ENCODE measurements around the gene UROC1.

UROC1 gene

DNA sequence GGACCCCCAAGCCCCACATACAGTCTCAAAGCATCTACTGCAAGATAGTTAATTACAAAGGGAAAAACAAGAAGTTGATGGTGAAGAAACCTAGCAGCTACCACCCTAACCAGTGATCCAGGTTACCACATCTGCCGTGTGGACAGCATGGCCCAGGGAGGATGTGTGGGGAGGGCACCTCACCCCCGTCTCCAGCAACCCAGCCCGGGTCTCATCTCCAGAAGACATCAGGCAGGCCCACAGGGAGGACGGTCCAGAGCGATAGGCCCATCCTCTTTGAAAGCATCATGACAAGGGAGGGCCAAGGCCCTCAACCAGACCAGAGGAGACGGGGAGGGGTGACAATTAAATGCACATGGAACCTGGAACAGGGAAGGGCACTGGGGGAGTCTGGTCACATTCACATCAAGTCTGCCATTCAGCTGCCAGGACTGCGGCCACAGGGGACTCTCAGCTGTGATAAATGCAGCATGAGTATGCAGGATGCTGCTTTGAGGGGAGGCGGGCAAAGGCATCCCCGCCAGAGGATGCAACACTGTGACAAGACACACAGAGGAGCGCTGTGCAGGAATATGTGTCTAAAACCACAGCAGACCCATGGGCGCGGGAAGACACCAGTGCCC lies 60.7 kb downstream of the UROC1 start:
- no peak for DNase-seq

DNA sequence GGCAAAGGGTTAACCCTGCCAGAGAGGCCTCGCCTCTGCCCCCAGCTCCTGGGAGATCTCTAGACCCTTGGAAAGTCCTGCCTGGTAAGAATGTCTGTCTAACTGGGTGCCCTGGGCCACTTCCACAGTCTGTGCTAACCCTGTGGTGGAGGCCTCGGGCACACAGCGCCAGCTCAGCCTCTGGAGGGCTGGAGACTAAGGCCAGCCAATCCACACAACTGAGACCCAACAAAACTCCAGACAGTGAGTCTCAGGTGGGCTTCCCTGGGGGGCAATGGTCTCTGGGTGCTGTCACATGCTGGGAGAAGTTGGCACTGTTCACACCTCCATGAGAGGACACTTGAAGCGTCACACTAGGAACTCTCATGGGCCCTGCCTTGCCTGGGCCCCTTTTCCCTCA lies 61.4 kb downstream of the UROC1 start:
- DNase-seq = no peak

DNA sequence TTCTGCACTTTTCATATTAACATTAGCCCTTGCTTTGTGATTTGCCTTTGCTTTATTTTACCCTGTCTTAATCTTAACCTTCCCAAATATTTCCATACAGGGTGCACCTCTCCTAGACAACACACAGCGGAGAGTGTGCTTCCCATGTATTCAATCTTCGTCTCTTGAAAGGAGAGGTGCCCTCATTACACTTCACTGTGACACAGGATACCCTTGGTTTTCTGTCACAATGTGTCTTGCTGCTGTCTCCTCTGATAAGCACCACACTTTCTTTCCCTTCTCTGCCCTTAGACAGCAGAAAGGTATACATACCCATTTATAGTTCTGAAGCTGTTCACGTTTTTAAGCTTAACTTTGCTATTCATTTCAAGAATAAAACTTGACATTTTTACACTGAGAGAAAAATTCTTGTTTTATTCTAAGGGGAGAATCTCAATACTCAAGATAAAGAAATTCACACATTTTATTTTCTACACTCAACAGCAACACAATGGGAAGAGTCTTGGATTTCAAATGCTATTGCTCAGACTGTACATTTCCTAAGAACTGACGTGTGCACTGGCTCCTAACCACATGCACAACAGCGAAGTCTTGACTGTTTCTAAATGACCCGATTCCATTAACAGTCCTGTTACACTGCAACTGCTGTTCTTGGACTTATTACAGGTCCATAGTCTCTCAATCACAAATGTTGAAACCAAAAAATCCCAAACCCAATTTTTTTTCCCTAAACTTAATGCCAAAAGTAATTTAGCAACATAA lies 63.0 kb downstream of the UROC1 start:
- DNase-seq = no peak

DNA sequence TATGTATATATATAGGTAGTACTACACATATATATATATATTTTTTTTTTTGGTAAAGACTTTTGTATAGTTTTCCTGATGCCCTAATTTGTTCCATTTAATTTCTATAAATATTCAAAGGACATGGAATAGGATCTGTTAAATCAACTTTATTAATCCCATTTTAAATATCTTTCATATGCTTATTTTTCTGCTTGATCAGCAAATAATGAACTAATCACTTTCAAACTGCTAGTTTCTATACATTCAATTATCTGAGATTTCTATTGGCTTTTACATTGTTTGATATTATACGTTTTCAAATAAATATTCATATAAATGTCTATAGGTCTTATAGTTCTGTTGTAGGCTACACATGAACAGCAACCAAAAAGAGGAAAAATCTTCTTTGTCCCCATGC lies 63.5 kb downstream of the UROC1 start:
- no peak for DNase-seq

DNA sequence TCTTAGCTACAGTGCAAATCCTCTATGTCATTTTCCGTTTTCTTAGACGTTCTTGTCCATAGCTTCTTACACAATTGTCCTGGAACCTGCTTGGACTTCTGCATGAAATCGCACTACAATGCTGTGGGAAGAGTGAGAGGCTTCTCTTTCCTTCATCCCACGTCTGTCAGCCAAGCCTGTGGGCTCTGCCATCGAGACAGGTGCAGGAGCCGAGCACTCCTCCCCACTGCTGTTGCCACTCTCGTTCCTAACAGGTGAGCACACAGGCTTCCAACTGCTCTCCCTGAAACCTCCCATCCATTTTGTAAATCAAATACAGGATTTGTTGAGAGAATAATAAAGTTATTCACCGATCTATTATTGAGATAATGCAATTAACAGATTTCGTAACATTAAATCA lies 65.4 kb downstream of the UROC1 start:
- DNase-seq = no peak

DNA sequence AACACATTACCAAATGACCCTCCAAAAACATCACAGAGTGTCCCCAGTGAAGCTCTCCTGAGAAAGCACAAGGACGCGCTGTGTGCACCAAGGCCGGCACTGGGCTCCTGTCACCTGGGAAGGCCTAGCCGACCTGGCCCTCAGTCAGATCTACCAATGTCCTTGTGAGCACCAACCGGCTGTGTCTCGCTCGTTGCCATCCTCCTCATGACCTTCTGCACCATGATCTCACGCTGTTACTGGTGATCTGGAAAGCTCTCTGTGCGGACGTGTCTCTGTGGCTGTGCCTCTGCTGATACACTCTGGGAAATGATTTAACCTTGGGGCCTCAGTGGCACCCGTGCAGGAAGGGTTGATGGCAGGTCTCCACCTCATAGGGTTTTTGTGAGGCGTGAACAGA lies 66.1 kb downstream of the UROC1 start:
- no peak for DNase-seq

DNA sequence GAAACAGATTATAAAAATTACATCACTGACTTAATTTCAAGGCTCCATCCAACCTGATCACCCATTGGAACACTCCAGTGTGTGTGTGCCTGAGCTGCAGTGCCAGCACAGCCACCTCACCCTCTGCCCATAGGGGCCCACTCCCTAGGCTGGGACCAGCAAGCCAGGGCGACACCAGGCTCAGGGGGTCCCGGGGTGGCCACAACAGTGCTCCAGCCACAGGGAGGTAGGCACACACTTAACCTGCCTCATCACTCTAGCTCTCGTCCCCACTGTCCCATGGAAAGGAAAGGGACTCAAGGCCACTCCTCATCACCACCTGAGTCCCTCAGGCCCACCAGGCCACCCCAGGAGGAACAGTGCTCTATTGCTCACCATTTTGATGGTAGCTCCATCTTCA lies 66.8 kb downstream of the UROC1 start:
- no peak for DNase-seq

DNA sequence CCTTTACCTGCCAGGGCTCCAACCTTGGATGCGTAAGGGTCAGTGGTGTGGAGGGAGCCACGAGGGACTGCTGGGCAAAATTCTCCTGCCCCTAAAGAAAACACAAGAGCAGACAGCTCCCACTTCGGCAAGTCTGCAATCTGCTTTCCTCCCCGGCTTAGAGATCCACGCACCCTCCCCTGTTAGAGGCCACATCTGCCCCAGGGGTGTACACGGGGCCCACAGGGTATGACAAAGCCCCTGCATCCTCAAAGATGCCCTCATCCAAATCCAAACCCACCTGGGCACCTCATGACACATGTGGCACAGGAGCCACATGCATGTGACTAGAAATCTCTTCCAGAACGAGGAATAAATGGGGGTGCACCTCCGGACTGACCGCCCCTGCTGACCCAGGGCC lies 67.4 kb downstream of the UROC1 start:
- DNase-seq = no peak

DNA sequence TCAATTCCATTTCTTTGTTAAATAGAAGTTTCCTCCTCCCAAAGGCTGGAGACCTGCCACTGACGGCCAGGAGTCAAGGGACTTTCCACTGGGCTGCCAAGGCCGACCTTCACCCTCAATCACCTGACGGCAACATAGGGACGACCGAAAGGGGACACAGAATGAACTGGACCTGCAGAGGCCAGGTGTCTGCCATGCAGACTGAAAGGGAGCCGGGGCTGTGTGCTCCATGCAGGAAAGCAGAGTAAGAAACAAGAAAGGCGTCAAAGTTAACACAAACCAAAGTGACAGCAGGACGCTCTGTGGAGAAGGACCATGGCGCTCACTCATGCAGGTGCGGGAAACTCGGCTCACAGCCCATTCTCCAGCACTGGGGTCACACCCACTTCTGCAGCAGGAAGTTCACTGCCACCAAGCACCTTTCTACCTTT lies 67.9 kb downstream of the UROC1 start:
- DNase-seq = no peak

DNA sequence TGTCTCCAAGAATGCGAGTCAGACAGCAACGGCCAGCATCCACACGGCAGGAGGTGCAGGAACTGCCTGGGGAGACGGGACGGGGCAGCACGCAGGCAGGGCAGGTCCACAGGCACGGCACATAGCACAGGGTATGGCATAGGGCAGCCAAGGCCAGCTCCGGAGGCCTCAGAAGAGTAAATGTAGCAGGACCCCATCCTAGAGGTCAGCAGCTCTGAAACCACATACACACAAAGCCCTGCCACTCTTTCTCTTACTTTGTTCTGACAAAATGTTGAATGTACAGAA lies 68.7 kb downstream of the UROC1 start:
- DNase-seq = no peak

DNA sequence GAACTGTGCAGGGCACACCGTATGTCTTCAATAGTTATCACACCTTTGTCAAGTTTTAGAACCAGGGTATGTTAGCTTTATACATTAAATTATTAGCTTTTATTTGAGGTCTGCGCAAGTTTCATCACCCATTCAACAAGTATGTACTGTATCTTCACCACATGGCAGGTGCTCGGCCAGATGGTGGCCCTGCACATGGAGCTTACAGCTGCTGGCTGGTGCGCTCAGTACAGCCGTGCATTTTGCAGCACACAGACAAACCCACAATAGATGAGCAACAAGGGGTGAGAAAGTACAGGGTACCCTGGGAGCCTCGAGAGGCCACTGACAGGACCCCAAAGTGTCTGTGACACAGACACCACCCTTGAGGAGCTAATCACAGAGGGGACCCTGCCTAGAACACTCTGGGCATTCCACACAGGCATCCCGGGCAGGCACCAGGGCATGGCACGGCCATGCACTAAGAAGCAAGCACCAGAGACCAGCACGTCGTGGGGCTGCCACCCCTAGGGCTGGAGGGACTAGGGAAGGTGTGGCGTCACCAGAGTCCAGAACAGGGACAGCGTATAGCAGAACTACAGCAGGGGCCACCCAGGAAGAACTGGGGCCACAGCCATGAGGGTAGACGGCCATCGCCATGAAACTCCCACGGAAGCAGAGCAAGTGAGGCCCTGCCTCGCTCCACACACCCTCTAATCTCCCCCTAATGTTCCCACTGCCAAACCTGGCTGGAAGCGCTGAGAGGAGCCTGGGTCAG lies 69.3 kb downstream of the UROC1 start:
- no peak for DNase-seq

DNA sequence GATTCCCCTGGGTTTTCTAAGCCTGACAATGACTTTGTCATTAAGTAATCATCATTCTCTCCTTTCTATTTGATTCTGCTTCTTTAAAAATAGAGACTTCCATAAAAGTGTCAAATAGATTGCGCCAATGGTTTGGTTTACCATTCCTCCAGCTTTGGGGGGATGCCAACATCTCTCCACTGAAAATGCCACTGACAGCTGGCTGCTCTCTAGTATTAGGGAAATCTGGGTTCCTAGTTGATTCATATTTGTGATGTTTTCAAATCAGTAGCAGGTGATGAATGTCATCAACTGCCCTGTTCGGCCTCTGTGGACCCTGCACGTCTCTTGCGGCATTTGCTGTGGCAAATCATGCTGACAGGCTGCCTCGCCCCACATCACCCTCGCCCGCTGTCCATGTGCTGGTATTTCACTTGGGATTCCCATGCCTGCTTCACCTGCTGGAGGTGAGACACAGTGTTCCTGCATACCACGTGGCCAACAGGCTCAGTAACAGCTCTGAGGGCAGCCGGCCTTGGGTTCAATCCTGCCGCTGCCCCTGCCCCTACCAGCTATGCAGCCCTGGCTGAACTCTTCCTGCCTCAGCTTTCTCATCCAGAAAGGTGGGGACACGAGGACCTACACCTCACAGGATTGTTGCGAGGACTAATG lies 70.0 kb downstream of the UROC1 start:
- DNase-seq = no peak

DNA sequence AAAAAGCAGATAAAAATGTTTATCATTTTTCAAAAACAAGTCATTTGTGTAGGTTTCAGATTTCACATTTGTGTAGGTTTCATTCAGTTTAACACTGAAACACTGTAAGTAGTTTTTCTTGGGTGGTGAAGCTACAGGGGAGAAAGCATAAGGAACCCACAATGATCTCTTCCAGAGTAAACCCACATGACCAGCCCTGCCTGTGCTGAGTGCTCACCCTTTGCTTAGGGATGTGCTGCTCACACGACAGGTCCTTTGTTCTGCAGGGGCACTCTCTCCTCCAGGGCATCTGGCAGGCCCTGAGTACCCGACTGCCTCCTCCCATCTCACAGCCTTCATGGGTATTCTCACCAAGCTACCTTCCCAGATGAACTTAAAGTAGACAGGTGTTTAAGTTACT lies 70.8 kb downstream of the UROC1 start:
- DNase-seq = no peak

DNA sequence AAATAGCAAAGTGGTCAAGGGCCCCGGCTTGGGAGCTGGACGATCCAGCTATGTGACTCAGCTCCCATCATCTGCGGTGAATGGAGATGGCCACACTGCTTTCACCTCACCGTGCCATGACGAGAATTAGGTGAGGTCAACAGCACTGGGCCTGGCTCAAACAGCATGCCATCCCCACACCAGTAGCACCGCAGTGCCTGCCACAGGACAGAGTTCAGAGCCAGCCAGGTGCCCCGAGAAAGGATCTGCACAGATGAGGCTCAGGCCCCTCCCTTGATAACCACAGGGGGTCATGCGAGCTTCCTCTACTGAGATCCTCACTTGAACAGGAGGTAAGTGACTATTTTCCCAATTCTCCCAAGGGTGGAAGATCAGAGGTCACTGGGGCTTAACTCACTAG lies 71.3 kb downstream of the UROC1 start:
- DNase-seq = peak; percentile 32

DNA sequence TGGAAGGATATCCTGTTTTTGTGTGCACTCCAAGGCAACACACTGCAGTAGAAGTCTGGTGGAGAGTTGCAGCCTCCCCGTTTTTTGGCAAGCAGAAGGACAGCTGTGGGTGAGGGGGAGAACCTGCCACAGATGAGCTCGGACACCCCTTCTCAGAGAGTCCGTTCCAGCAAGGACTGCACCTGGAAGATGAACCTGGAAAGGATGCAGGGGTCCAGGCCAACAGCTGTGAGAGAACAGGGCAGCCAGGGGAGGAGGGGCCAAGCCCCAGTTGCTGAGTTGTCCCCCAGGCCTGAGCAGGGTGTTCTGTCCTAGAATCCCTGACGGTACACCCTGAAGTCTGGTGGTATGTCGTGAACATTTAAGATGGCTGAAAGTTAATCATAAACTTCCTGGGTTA lies 72.1 kb downstream of the UROC1 start:
- DNase-seq = peak; percentile 44

DNA sequence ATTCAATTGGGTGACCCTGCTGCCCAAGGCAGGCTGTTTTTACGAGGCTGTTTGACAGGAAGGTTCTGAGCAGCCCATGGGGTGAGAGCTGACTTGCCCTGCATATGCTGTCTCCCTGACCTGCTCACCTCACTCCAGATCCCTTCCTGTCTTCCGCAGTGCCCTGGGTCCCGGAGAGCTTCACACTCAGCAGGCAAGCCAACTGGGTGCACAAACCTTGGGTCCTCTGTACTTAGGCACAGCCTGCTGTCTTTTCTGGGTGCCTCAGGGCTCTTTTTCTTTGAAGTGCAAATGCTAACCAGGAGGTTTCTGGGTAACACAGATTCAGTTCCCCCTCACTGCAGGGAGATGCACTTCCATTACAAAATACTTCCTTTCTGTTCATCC lies 74.7 kb downstream of the UROC1 start:
- peak; percentile 43 for DNase-seq

DNA sequence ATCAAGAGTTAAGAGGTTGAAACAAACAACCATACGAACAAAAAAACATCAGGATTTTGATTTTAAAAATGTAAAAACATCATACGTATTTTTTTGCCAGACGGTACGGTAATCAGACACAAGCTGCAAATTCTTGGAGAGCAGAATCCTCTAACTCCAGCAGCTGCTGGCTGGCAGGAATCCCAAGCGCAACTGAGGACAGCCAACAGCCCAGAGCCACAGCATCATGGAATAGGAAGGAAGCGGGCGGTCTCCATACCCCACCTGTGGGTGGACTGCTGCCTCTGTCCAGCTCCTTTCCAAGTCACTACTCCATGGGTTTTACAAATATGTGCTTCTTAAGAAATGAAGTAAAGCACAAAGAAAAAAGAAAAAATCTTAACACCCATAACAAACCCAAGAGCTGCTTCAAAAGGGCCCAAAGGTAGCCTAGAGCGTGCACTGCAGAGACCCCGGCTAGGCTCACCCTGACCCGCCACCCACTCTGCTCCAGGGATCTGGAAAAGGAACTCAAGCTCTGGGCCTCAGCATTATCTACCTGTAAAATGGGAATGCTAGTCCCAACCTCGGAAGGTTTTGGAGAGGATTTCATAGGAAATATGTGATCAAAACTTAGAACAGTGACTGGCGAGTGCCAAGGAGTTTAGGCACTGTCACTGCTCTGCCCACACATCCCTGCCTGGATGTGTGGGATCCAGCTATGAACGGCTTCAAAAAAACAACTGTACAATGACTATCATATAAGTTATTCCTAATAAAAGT lies 75.3 kb downstream of the UROC1 start:
- no peak for DNase-seq

DNA sequence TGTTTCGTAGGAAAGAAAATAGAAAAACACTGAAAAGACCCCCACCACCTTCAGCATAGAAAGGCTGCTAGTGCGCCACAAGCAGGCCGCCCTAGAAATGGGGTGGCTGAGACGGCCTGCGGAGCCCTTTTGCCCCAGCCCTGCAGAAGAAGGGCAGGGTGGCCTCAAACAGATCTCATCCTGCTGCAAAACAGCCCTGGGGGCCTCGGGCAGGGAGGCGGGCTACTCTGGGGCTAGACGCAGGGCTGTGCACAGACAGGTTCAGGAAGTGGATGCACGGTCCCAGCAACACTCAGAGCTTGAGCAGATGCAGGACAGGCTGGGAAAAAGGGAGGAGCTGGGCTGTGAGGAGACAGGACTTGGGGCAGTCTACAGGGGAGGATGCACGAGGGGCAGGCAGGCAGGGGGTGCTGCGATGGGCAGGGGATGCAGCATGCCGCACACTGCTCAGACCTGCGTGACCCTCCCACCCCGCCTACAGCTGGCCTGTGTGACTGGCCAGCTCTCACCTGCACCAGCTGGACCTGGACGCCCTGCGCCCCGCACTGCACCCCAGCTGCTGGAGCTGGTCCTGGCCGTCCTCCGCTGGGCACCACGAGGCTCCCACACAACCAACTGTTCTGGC lies 76.2 kb downstream of the UROC1 start:
- peak; percentile 33 for DNase-seq

DNA sequence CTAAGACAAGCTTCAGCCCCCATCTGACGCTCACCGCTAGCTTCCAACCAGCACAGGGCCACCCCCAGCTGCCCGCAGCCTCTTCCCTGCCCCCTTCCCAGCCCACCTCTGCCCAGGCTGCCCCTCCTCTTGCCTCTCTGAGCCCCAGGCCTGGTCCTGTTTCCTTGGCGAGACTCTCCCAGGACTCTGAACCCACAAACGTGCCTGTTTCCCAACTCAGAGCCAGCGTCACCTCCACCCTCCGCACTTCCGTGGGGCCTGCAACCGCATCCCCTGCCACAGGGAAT lies 76.9 kb downstream of the UROC1 start:
- peak; percentile 40 for DNase-seq

DNA sequence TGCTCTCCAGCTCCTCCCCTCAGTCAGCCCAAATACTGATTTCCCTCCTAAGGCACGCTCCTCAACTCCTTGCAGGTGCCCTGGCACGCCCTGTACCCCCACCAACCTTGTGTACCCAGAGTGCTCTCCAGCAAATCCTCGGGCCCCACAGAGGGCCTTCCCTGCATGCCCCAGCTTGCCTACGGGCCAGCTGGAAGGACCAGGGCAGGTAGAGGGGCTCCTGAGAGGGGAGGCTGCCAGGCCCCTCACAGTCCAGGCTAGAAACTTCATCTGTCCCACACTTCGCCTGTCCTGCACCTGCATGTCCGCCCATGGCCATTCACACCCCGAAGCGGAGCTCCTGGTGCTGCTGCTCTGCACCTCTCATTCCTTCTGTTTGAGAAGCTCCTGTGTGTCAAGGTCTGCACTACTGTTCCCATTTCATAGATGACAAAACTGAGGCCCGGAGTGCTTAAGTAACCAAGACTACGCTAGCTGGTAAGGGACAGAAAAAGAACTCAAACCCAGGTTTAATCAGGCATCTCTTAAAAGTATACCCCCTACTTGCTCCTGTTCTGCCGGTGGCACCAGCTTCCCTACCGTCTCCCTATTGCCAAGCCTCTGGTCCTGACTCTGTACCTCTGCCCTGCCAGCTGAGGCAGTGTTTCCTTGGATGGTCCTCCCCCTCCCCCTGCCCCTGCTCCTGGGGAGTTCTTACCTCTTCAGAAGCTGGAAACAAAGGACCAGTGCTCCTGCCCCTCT lies 77.4 kb downstream of the UROC1 start:
- peak; percentile 48 for DNase-seq

DNA sequence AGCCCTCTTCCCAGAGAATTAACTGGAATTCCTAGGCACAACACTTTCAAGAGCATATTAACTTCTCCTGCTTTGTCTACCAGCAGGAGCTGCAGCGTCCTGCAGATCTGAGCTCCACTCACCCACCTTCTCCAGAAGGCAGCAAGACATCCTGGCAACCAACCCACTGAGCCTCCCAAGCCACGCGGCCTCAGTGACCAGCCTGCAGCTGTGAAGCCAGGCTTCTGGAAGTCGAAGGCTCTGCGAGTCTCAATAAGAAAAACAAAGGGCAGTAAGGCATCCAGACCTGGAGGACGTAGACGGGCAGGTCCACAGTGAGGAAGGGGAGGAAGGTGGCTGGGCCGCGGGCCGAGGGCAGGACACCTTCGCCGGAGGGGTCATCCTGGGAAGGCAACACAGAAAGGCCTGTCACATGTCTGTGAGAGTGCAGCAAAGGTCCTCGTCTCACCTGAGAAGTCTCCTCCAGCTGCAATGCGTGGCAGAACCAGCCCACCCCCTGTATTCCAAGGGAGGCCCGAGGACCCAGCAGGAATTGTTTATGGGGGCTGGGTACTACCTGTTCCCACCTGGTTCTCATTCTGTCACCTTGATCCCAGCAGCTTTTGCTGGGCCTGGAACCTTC lies 78.1 kb downstream of the UROC1 start:
- DNase-seq = peak; percentile 37

DNA sequence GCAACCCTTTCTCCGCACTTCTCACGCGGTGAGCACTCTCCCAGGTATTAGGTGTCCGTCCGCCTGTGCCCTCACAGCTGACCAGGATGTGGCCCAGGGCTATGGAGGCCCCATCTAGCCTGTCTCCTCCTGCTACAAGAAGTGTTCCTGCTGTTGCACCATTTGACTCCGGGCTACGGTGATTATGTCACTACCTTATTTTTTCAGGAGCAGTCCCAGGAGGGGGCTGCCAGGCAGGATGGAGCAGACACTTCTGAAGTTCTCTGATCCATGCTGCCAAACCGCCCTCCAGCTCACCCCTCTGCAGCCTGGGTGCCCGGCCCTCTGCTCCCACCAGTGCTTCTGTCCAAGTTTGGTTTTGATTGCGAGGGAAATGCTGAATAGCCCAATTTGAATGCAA lies 78.8 kb downstream of the UROC1 start:
- peak; percentile 49 for DNase-seq
